GM18870 (cell line): ENCODE data around the gene SF3A2.

ENCODE experiments used
- ATAC-seq: cut with Tn5 transposase; IDR thresholded peaks from one replicate; pipeline ENCODE4 v1.9.1; 2021; ENCODE audit warnings: moderate library complexity; ENCODE audit not compliant: unreplicated experiment

SF3A2 gene

DNA sequence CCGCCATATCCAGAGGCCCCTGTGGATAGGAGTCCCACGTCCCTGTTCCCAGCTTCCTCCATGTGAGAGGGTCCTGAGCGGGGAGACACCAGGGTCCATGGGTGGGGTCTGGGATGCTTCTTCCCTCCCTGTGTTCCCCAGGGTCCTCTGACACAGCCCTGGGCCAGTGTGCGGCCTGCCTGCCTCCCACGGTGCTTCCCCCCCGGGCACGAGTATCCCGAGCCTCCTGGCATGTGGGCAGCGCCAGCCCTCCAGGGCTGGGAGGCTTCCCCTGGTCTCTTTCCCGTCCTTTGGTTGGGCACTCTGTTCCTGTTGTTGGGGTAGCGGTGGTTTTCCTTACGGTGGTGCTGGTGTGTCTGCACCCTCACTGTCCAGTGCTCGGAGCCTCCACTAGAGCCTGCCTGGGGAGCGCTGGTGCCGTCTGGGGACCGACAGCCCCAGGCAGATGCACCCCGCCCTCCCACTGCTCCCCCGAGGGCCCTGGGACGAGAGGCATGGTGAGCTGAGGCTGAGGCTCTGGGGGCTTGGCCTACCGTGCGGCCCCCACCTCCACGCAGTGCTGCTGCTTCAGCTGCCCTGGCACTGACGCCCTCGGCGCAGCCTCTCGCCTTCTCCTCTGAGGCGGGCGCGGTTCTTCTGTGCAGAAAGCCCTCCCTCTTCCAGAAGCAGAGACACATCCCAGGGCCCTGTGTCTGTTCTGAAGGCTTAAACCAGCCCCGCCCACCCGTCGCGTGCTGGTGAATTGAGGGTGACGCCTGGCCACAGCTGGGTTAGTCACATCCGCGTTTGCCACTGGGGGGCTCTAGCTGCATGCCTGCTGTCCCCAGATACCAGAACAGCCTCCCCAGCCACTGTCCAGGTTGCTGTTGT, 28.4 kb upstream of the SF3A2 start:
- ATAC-seq = no peak

DNA sequence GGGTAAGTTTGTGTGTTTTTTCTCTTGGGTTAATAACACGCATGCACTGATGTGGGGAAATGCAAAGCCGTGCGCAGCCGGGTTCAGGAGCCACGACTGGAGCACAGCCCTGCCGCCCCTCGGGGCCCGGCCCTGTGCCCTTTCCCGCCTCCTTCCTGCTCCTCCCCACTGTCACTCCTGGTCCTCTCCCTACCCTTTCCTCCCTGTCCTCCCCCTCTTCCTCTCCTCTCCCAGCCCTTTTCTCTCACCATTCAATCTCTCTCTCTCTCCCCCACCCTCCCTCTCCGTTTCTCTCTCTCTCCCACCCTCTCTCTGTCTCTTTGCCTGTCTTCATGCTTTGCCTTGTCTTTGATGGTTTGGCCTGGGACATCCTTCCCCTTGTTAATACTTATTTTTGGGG, 27.6 kb upstream of the SF3A2 start:
- no peak for ATAC-seq

DNA sequence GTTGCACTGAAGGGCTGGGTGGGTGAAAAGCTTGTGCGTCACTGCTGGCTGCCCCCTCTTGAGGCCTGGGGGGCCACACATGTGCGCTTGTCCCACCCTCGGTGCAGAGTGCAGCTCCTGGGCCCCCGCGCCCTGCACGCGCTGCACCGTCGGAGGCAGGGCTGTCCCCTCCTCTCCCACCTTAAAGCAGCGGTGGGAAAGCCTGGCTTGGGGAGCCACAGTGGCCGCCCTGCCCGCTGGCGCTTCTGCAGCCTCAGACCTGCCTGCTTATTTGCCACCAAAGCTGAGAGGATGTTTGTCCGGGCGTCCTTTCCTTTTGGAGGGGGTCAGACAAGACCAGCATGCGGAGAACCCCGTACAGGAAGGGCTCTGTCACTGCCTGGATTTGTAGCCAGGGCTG, 27.2 kb upstream of the SF3A2 start:
- ATAC-seq = no peak

DNA sequence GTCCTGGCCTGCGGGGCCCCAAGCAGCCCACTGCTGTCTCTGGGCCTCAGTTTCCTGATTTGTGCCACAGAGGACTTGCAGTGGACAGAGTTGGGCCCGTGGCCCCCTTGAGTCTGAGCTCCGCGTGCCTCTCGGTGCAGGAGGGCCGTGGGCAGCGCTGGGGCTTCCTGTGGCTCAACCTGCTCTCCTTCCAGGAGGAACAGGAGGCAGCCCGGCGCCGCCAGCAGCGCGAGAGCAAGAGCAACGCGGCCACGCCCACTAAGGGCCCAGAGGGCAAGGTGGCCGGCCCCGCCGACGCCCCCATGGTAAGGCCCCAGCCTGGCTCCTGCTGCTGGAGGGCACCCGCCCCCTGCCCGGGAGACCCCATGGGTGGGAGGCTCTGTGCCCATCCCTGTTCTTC, 26.4 kb upstream of the SF3A2 start:
- ATAC-seq = no peak

DNA sequence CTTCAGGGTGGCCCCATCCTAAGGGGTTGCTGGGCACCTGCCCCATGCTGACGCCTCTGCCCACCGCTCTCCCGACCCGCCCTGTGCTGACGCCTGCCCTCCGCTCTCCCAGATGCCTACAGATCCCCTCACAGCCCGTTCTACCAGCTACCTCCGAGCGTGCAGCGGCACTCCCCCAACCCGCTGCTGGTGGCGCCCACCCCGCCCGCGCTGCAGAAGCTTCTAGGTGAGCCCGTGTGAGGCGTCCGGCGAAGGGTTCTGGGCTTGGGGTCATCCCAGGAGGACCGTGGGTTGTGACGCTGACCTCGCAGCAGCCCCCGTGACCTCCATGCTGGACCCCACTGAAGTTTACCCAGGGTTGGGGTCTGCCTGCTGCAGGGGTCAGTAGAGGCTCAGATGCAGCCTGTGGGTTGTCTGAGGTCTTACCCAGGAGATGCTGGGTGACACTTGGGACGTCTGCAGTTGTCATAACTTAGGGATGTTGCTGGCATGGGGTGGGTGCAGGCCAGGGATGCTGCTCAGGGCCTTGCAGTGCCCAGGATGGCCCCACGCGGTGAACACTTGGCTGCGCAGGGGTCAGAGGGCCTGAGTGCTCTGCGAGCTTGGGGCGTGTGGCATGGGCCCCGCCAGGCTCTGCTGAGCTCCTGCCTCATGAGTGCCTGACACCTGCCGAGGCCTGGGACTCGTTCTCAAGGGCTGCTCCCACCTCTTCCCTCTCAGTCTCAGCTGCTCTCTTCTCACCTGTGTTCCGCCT, 25.5 kb upstream of the SF3A2 start:
- ATAC-seq = no peak

DNA sequence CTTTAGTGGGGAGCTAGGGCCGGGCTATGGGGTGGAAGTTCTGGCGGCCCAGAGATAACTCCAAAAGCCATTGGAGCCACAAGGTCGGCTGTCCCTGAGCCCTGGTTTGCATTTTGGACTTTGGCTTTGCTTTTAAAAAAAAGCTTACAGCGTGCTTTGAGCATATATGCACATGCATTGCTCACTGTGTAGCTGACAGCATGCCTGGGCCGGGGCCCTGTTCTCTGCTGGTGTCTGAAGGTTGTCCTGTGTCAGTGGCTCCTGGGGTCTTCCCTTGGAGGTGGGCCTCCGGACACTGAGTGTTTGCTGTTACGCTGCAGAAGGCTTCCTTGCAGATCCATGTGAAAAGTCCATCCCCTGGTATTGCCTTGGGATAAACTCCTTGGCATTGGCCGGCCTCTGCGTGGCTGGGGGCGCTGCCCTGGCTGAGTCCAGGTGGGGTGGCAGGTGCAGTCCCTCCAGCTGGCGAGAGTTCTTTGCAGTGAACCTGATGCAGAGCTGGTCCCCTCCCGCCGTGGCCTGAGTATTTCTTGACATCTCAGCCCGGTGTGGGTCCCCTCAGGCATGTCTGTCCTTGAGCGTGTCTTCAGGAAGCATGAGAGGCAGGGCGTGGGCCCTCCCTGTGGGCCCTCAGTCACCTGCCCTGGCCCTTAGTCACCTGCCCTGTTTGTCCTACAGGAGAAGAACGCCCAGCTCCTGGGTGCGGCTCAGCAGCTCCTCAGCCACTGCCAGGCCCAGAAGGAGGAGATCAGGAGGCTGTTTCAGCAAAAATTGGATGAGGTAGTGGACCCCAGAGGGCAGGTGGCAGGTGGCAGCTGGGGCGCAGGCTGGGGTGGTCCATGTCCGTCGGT, 23.5 kb upstream of the SF3A2 start:
- no peak for ATAC-seq

DNA sequence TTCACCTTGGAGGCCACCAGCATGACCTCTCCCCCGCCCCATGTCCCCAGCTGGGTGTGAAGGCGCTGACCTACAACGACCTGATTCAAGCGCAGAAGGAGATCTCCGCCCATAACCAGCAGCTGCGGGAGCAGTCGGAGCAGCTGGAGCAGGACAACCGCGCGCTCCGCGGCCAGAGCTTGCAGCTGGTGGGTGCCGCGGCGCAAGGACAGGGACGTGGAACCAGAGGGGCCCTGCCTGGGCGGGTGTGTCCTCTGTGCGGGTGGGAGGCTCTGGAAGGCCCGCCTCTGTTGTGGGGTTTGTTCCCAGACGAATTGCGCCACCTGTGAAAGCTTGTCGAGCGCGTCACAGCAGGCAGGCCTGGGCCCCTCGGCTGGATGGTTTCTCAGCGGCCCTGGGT, 22.8 kb upstream of the SF3A2 start:
- no peak for ATAC-seq

DNA sequence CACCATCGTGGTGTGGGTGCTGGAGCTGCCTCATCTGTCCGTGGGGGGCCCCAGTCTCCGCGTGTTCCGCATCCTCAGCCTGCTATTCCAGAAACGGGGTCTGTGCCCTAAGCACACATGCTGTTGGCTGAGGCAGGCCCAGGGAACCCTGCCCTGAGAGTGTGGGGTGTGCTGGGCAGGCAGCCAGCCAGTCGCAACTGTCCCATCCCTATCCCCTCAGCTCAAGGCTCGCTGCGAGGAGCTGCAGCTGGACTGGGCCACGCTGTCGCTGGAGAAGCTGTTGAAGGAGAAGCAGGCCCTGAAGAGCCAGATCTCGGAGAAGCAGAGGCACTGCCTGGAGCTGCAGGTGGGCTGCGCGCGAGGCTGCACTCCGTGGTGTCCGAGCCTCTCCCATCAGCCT, 22.4 kb upstream of the SF3A2 start:
- no peak for ATAC-seq

DNA sequence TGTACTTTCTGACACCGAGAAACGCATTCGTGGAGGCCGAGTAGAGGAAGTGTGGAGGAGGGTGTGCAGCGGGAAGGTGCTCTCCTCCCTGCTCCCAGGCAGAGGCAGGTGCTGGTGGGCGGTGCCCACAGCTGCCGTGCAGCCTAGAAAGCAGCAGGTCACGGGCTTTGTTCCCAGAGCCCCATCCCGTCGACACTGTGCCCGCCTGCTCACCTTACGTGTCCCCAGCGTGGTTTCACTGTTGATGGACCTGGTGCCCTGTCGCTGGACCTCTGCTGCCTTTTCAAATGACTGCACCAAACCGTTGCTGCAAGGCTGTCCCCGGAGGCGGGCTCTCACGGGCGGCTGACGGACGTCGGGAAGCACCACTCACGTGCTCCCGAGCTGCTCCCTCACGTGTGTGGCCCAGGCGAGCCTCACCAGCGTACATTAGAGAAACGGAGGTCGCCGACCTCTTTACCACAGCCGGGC, 21.3 kb upstream of the SF3A2 start:
- ATAC-seq = no peak

DNA sequence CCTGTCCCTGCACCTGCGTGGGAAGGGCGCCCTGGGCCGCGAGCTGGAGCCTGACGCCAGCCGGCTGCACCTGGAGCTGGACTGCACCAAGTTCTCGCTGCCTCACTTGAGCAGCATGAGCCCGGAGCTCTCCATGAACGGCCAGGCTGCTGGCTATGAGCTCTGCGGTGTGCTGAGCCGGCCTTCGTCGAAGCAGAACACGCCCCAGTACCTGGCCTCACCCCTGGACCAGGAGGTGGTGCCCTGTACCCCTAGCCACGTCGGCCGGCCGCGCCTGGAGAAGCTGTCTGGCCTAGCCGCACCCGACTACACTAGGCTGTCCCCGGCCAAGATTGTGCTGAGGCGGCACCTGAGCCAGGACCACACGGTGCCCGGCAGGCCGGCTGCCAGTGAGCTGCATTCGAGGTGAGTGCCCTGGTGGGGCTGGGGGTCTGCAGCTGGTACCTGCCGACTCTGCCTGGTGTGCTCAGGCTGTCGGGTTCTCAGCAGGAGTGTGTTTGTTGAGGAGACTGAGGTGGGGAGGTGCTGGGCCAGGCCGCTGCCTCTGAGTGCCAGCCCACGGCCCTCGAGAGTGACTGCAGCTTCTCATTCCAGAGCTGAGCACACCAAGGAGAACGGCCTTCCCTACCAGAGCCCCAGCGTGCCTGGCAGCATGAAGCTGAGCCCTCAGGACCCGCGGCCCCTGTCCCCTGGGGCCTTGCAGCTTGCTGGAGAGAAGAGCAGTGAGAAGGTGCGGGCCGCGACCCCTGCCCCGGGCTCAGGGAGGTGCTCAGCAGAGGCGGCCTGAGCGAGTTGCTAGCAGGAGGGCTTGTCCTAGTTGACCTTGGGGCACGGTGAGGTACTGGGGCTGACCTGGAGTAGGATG, 20.0 kb upstream of the SF3A2 start:
- ATAC-seq = no peak

DNA sequence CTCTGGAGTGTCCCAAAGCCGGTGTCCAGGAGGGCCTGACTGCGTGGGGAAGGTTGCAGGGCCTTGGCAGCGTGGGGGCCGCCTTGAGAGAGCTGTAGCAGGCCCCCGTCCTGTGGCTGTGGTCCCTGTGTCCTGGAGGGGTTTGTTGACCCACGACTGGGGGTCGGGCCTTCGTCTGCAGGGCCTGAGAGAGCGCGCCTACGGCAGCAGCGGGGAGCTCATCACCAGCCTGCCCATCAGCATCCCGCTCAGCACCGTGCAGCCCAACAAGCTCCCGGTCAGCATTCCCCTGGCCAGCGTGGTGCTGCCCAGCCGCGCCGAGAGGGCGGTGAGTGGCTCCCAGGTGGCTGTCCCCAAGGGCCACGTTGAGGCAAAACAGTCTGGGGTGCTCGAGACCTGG, 19.0 kb upstream of the SF3A2 start:
- no peak for ATAC-seq

DNA sequence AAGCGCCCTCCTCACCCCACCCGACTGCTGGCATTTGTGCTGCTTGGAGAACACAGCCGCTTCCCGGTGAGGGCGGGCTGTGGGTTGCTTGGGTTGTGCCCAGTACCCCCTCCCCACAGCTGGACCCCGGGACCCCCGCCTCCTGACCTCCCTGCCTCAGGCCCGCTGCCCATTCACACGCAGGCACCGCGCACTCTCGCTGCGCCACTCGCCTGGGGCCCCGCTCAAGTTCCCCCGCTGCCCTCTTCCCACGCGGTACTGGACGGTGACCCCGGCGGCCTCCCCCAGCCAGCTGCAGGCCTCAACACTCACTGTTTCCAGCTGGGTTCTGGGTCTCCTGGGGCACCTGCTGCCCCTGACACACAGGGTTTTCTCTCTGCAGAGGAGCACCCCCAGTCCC, 16.9 kb upstream of the SF3A2 start:
- no peak for ATAC-seq

DNA sequence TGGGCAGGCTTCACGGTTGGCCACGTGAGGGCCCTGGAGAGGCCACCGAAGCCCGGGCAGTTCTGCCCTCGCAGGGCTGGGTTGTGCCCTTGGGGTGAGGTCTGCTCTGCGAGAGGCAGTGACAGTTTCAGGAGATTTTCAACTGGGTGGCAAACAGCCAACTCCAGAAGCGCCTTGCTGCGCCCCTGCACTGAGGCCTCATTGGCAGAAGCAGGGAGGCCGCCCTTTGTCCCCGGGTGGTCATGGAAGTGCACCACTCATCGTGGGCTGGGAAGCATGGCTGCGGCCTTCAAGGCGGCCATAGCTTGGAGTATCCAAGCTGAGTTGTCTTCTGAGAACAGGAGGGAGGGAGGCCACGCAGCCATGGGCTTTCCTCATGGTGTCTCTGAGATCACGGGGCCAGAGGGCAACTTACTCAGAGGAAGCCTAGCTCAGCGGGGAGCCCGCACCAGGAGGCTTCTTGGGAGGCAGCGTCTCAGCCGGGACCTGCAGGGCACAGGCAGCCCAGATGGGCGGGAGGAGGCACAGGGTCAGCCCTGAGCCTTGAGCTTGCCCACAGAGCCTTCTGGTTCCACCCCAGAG, 15.3 kb upstream of the SF3A2 start:
- ATAC-seq = no peak

DNA sequence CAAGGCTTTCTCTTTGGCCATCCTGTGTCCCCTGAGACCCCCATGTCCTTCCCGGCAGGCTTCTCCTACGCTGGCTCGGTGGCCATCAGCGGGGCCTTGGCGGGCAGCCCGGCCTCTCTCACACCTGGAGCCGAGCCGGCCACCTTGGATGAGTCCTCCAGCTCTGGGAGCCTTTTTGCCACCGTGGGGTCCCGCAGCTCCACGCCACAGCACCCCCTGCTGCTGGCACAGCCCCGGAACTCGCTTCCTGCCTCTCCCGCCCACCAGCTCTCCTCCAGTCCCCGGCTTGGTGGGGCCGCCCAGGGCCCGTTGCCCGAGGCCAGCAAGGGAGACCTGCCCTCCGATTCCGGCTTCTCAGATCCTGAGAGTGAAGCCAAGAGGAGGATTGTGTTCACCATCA, 14.7 kb upstream of the SF3A2 start:
- no peak for ATAC-seq

DNA sequence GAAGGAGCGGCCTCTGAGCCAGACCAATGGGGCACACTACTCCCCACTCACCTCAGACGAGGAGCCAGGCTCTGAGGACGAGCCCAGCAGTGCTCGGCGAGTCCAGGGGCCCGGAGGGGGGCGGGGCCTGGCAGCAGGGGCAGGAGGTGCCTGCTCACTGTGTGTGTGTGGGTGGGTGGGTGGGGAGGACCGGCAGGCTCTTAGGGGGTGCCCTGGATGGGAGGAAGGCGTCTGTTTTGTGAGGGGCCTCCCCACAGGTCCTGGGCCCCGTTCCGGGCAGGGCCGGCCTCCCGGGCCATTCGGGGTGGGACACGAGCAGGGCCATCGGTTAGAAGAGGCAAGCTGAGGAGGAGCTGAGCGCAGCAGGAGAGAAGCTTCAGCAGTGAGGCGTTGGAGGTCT, 13.2 kb upstream of the SF3A2 start:
- no peak for ATAC-seq

DNA sequence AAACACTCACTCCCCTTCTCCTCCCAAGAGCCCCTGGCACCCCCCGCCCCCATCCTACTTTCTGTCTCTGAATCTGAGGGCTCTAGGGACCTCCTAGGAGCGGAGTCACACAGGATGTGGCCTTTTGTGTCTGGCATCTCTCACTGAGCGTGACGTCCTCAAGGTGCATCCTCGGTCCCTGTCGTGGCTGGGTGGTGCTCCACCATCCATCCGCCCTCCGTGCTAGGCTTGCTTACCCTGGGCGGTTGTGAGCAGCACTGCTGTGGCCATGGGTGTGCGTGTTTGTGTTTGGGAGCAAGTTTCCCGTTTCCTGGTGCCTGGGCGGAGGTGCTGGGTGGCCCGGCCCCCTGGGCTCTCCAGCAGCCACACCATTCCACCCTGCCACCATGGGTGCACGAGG, 12.7 kb upstream of the SF3A2 start:
- ATAC-seq = no peak

DNA sequence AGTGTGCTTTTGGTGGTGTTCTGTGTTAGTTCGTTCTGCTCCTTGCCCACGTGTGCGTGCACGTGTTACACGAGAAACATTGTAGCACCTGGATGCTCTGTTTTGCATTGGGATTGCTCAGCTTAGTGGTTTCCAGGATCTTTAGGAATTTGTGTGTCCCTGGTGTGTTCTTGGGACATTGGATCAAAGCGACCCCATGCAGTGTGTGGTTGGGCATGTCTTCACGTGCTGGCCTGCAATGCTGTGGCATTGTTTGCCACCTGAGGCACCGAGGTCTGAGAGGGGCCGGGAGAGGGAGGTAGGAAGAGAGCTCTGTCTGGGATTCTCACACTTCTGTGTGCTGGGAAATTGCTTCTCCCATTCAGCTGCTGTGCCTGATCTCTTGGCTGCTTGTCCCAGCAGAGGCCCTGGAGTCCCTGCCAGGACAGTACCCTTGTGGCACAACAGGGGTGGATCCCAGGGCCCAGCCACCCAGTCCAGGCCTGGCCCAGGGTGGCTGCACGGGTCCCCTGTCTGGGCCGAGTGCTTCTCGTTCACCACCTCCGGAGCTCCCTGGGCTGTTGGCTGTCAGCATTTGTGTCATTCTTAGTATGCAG, 11.8 kb upstream of the SF3A2 start:
- no peak for ATAC-seq

DNA sequence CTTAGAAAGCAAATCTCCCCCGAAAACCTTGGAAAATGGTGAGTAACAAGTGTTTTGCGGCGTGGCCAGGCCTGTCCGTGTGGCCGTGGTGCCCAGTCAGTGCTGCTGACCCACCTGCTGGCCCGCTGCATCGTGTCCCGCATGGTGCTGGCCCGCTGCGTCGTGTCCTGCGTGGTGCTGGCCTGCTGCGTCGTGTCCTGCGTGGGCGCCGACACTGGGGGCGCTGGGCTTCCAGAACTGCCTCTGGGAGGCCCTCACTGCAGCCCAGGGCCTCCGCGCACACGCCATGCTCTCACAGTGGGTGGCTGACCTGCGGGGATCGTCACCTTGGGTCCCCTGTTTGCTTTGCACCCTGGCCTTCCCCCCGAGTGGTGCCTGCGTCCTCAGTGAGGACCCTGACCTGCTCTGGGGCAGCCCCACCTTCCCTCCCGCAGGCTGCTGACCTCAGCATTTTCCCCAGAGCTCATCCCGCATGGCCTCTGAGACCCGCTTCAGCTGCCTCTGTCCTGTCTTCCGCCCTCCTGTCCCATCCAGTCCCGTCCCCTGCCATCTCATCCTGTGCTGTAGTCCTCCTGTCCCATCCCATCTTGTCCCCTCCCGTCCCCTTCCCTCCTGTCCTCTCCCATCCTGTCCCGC, 11.1 kb upstream of the SF3A2 start:
- ATAC-seq = no peak
